Endothelial cell of umbilical vein (primary cell): ENCODE data around the gene CYB5A. TPM values are rescaled to one million over a fixed set of nuclear protein-coding genes. Genes with fewer than 3 reads are reported as not detected.

Experiments
- BruUV-seq: library from RNA; stranded (reverse); fragments of 400-500 nt; replicated peaks from 2 replicates; lab custom pipeline; 2021; lab: Mats Ljungman, UMichigan
- CTCF ChIA-PET: fragments of 300-600, 350-600 bp; sonication (Branson Sonifier 250); formaldehyde crosslinking; loops from one replicate; lab custom pipeline; 2021; ENCODE audit warnings: antibody characterized with exemption, inconsistent platforms; lab: Charles Lee
- POLR2A ChIA-PET: fragments of 300-600, 350-600 bp; sonication (Branson Sonifier 250); formaldehyde crosslinking; loops from one replicate; lab custom pipeline; 2021; ENCODE audit warnings: antibody characterized with exemption, inconsistent platforms; lab: Charles Lee
- DNase-seq: peaks from one replicate; pipeline ENCODE4 v3.0.0-alpha.2; 2011; ENCODE audit warnings: low read depth, low spot score
- FAIRE-seq: peaks from 2 replicates; lab custom pipeline; 2011; peaks lifted over from hg19 to GRCh38; lab: Jason Lieb, UNC
- H2AFZ ChIP-seq: 2 replicates; pipeline ENCODE4 v1.6.0; 2012; ENCODE audit warnings: low read depth, low read length, control low read depth, inconsistent platforms
- H3K27ac ChIP-seq: 2 replicates; pipeline ENCODE4 v1.5.1; 2011; ENCODE audit warnings: low read depth, mild to moderate bottlenecking, control low read depth, low read length, moderate library complexity; ENCODE audit not compliant: insufficient read depth
- H3K27me3 ChIP-seq, 2 experiments: 2 replicates each; pipeline versions ENCODE4 v1.6.0 to v1.6.1; 2011; ENCODE audit warnings: low read length in 2 of 2, mixed read lengths in 1 of 2; ENCODE audit not compliant: control insufficient read depth in 2 of 2, insufficient read depth in 2 of 2
- H3K36me3 ChIP-seq, 2 experiments: 2 replicates in 1 of 2; 3 replicates in 1 of 2; pipeline ENCODE4 v1.5.1; 2011; ENCODE audit warnings: low read length in 2 of 2, mild to moderate bottlenecking in 1 of 2, moderate library complexity in 1 of 2; ENCODE audit not compliant: control insufficient read depth in 2 of 2, insufficient read depth in 2 of 2; ENCODE audit errors: extremely low read depth in 1 of 2
- H3K4me1 ChIP-seq: 3 replicates; pipeline ENCODE4 v1.5.1; 2011; ENCODE audit warnings: mild to moderate bottlenecking, low read length; ENCODE audit not compliant: control insufficient read depth, insufficient read depth; ENCODE audit errors: extremely low read depth
- H3K4me2 ChIP-seq: 2 replicates; pipeline ENCODE4 v1.6.1; 2011; ENCODE audit warnings: low read length, control low read depth, mixed read lengths; ENCODE audit not compliant: insufficient read depth
- H3K4me3 ChIP-seq, 3 experiments: fragments of 200-600 bp in 1 of 3; sonication (generic), shearing (Covaris generic) in 1 of 3; replicated peaks in 1 of 3; 2 replicates each; pipeline ENCODE4 v1.5.1; 2011 to 2016; ENCODE audit warnings: control low read depth in 3 of 3, low read length in 3 of 3, mild to moderate bottlenecking in 2 of 3, inconsistent platforms in 1 of 3, low read depth in 1 of 3, moderate library complexity in 1 of 3; ENCODE audit not compliant: insufficient read depth in 1 of 3
- H3K79me2 ChIP-seq: 2 replicates; pipeline ENCODE4 v1.6.0; 2012; ENCODE audit warnings: low read length, inconsistent platforms; ENCODE audit not compliant: control insufficient read depth, insufficient read depth
- H3K9ac ChIP-seq: replicated peaks from 2 replicates; pipeline ENCODE3; 2011; ENCODE audit warnings: low read length, control low read depth; ENCODE audit not compliant: insufficient read depth; ENCODE audit errors: extremely low read depth
- H3K9me1 ChIP-seq: replicated peaks from 3 replicates; pipeline ENCODE4 v1.6.0; 2011; ENCODE audit warnings: mild to moderate bottlenecking, low read length; ENCODE audit not compliant: control insufficient read depth, insufficient read depth; ENCODE audit errors: extremely low read depth
- H3K9me3 ChIP-seq: replicated peaks from 2 replicates; pipeline ENCODE4 v1.5.1; 2012; ENCODE audit warnings: low read length, inconsistent platforms; ENCODE audit not compliant: control insufficient read depth, insufficient read depth
- H4K20me1 ChIP-seq: replicated peaks from 2 replicates; pipeline ENCODE3; 2011; ENCODE audit warnings: mild to moderate bottlenecking, low read length; ENCODE audit not compliant: control insufficient read depth, insufficient read depth; ENCODE audit errors: extremely low read depth
- CTCF ChIP-seq, 2 donors: IDR thresholded peaks; 1 replicate in 1 of 2; 2 replicates in 1 of 2; pipeline ENCODE4 v1.5.1; 2011; ENCODE audit warnings: low read length in 2 of 2, mild to moderate bottlenecking in 2 of 2, moderate library complexity in 2 of 2, control low read depth in 1 of 2, inconsistent platforms in 1 of 2, low read depth in 1 of 2; ENCODE audit not compliant: insufficient read depth in 1 of 2; ENCODE audit errors: extremely low read depth in 1 of 2
- EZH2 ChIP-seq: IDR thresholded peaks from 2 replicates; pipeline ENCODE4 v1.6.1; 2012; ENCODE audit warnings: borderline replicate concordance, low read depth, mild to moderate bottlenecking, moderate library complexity, low read length, inconsistent platforms; ENCODE audit not compliant: severe bottlenecking
- FOS ChIP-seq: IDR thresholded peaks from 2 replicates; pipeline ENCODE4 v1.6.1; 2011; ENCODE audit warnings: mild to moderate bottlenecking, low read length, moderate library complexity, borderline replicate concordance; ENCODE audit not compliant: insufficient read depth
- GATA2 ChIP-seq: IDR thresholded peaks from 2 replicates; pipeline ENCODE4 v1.7.0; 2011; ENCODE audit warnings: low read depth, mild to moderate bottlenecking, moderate library complexity, mixed read lengths, low read length; ENCODE audit not compliant: insufficient read length, insufficient read depth
- MAX ChIP-seq: IDR thresholded peaks from 2 replicates; pipeline ENCODE4 v1.6.1; 2011; ENCODE audit not compliant: insufficient read depth, insufficient read length
- POLR2A ChIP-seq: IDR thresholded peaks from 2 replicates; pipeline ENCODE4 v1.6.1; 2012; ENCODE audit warnings: low read depth, mild to moderate bottlenecking, control low read depth, low read length
- POLR2AphosphoS5 ChIP-seq: IDR thresholded peaks from 2 replicates; pipeline ENCODE4 v1.6.1; 2012; ENCODE audit warnings: low read depth, mild to moderate bottlenecking, control low read depth, low read length, moderate library complexity; ENCODE audit not compliant: insufficient read depth
- dilution Hi-C: fragments of 300-500 bp; cut with MboI; formaldehyde crosslinking; loops from one replicate; pipeline ENCODE4 v1.15.0; 2019; ENCODE audit warnings: low sequenced_read_pairs; ENCODE audit not compliant: extremely low pct_ligation_motif_present
- intact Hi-C: fragments of 100-400 bp; cut with micrococcal nuclease; formaldehyde crosslinking; loops from one replicate; pipeline ENCODE4 v1.10.0; 2022
- polyA plus RNA-seq, 4 experiments: library from polyadenylated mRNA; depleted of rRNA in 3 of 4; stranded (reverse) in 3 of 4; unstranded in 1 of 4; fragments of >200 nt; gene quantifications; 2 replicates each; pipeline versions ENCODE4 v1.2.1 to v1.2.3, GENCODE V29; 2011 to 2012; ENCODE audit warnings: missing spikeins in 1 of 4
- total RNA-seq: library from RNA; stranded (reverse); gene quantifications from 2 replicates; pipeline ENCODE4 v1.2.3, GENCODE V29; 2021

CYB5A gene
- total and polyA plus RNA-seq, 2 donors (not counting 3 experiments of a cell fraction or from before 2014, with no cell fraction given) = 24.9 to 74.0 TPM

- no peak overlapping the region for H3K9ac ChIP-seq
- intact Hi-C loops = no loop called here
- H3K79me2 ChIP-seq = no peaks in the 10 kb centered on the region
- H3K4me3 ChIP-seq = no peak overlapping the region
- no peak for FAIRE-seq
- no peak for DNase-seq
- H2AFZ ChIP-seq = no peak overlapping the region
- ChIA-PET POLR2A (no interaction called here), CTCF (no interaction called here)
- no peak overlapping the region for H3K27ac ChIP-seq
- no peaks in the 10 kb centered on the region for H3K9me3 ChIP-seq
- no peaks in the 10 kb centered on the region for H3K4me1 ChIP-seq
- dilution Hi-C loops = no loop called here
- H3K4me2 ChIP-seq = no peak overlapping the region
- H3K27me3 ChIP-seq = no peaks in the 10 kb centered on the region
- no TSS peak for BruUV-seq
- TF ChIP-seq MAX (no peak), EZH2 (no peak), POLR2AphosphoS5 (no peak), GATA2 (no peak), CTCF (IDR thresholded peaks at IDR 0.05; ENCODE audit: extremely low read depth in 1 of 2, insufficient read depth in 1 of 2, low read depth in 1 of 2, low read length in 2 of 2) (no peak), FOS (no peak), POLR2A (no peak)
- no peaks in the 10 kb centered on the region for H3K9me1 ChIP-seq
- H3K36me3 ChIP-seq = no peaks in the 10 kb centered on the region
- H4K20me1 ChIP-seq = no peaks in the 10 kb centered on the region
Observed at GRCh38 chr18:74229891-74230290, 61.9 kb downstream of the CYB5A start.
